Ishikawa (cell line): ENCODE results near the gene MCU.

ENCODE experiments used
- CEBPB ChIP-seq: IDR thresholded peaks from 2 replicates; pipeline ENCODE4 v1.6.1; 2012
- CREB1 ChIP-seq: IDR thresholded peaks from 2 replicates; pipeline ENCODE4 v1.6.1; 2012; ENCODE audit warnings: low read depth
- EGR1 ChIP-seq: IDR thresholded peaks from 2 replicates; pipeline ENCODE4 v1.6.1; 2012
- EP300 ChIP-seq: IDR thresholded peaks from 2 replicates; pipeline ENCODE4 v1.6.1; 2012; ENCODE audit warnings: borderline replicate concordance
- FOXM1 ChIP-seq: IDR thresholded peaks from 2 replicates; pipeline ENCODE4 v1.6.1; 2012; ENCODE audit warnings: low read depth, borderline replicate concordance
- NFIC ChIP-seq: IDR thresholded peaks from 2 replicates; pipeline ENCODE4 v1.6.1; 2012
- RAD21 ChIP-seq: IDR thresholded peaks from 2 replicates; pipeline ENCODE4 v1.6.1; 2012; ENCODE audit warnings: low read depth
- TAF1 ChIP-seq: IDR thresholded peaks from 2 replicates; pipeline ENCODE4 v1.6.1; 2012; ENCODE audit warnings: low read depth, mild to moderate bottlenecking
- TCF12 ChIP-seq: IDR thresholded peaks from 2 replicates; pipeline ENCODE4 v1.6.1; 2012; ENCODE audit warnings: low read depth
- TEAD4 ChIP-seq: IDR thresholded peaks from 2 replicates; pipeline ENCODE4 v1.6.1; 2012
- YY1 ChIP-seq: IDR thresholded peaks from 2 replicates; pipeline ENCODE4 v1.6.1; 2012; ENCODE audit warnings: low read depth
- ZBTB7A ChIP-seq: IDR thresholded peaks from 2 replicates; pipeline ENCODE4 v1.6.1; 2012; ENCODE audit warnings: low read depth
- TF ChIP-seq, protein P1 (sequence below): IDR thresholded peaks from 2 replicates; pipeline ENCODE4 v1.6.1; 2012; ENCODE audit warnings: low read depth, mild to moderate bottlenecking
- TF ChIP-seq, protein P2 (sequence below): IDR thresholded peaks from 2 replicates; pipeline ENCODE4 v1.6.1; 2012
- TF ChIP-seq, protein P3 (sequence below): IDR thresholded peaks from 2 replicates; pipeline ENCODE4 v1.6.1; 2012

The MCU gene

DNA sequence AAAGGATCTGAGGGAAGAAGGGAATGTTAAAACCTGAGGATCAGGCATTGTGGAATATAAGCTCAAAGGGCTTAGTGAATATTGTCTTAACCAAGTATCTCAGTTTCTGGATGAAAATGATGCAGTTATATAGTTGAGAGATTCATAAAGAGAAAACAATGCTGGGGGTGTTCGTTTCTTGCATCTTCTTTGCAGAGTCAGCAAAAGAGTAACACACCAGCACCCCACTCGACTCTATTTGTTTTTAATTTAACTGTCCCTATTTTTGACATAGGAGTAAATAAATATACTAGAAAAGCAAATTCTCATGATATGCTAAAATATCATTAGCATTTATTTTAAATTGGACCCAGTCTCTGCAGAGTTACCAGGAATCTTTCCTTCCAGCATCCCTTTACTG, 194.0 kb downstream of the MCU start:
- TF ChIP-seq, protein P1, sequence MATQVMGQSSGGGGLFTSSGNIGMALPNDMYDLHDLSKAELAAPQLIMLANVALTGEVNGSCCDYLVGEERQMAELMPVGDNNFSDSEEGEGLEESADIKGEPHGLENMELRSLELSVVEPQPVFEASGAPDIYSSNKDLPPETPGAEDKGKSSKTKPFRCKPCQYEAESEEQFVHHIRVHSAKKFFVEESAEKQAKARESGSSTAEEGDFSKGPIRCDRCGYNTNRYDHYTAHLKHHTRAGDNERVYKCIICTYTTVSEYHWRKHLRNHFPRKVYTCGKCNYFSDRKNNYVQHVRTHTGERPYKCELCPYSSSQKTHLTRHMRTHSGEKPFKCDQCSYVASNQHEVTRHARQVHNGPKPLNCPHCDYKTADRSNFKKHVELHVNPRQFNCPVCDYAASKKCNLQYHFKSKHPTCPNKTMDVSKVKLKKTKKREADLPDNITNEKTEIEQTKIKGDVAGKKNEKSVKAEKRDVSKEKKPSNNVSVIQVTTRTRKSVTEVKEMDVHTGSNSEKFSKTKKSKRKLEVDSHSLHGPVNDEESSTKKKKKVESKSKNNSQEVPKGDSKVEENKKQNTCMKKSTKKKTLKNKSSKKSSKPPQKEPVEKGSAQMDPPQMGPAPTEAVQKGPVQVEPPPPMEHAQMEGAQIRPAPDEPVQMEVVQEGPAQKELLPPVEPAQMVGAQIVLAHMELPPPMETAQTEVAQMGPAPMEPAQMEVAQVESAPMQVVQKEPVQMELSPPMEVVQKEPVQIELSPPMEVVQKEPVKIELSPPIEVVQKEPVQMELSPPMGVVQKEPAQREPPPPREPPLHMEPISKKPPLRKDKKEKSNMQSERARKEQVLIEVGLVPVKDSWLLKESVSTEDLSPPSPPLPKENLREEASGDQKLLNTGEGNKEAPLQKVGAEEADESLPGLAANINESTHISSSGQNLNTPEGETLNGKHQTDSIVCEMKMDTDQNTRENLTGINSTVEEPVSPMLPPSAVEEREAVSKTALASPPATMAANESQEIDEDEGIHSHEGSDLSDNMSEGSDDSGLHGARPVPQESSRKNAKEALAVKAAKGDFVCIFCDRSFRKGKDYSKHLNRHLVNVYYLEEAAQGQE, result no peak
- TF ChIP-seq TEAD4 (no peak), CREB1 (no peak), YY1 (no peak), TAF1 (no peak), TCF12 (no peak), CEBPB (no peak), EGR1 (no peak), FOXM1 (no peak), RAD21 (no peak)
- TF ChIP-seq, protein P2, sequence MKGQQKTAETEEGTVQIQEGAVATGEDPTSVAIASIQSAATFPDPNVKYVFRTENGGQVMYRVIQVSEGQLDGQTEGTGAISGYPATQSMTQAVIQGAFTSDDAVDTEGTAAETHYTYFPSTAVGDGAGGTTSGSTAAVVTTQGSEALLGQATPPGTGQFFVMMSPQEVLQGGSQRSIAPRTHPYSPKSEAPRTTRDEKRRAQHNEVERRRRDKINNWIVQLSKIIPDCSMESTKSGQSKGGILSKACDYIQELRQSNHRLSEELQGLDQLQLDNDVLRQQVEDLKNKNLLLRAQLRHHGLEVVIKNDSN, result no peak

DNA sequence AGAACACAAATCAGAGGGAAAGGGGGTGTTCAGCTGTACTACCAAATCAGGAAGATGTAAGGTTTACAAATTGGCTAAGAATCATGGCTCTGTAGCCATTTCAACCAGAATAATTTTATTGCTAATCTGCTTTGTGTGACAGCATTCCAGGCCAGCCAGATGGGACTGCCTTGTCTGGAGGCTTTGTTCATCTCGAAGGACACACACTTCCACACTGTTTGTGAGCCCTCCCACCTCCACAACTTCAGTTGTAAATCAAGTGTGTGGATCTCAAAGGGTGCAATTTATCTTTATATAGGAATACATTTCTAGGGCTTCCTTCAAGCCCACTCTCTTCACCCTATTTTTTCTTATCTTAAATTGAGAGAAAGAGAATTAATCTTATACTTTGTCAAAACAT, 194.7 kb downstream of the MCU start:
- no peak for TF ChIP-seq CREB1

DNA sequence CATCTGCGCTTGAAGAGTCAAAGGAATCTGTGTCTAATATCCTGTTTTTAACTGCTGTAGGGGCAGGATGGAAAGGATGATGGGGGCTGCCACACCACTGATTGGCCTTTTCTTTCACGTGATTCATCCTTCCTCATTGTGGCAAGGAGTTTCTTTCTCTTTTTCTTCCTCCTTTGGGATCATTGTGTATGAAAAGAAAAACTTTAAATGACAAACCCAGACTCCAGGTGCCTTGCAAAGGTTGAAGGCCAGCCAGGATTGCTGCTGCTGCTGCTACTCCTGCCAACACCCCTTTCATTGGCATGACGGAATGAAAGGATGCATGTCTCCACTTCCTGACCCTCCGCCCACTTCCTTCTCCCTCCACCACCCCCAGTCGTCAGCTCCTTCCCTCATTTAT, 195.1 kb downstream of the MCU start:
- no peak for TF ChIP-seq RAD21
- no peak for TF ChIP-seq TAF1
- no peak for TF ChIP-seq TEAD4
- no peak for TF ChIP-seq TCF12
- no peak for TF ChIP-seq EGR1
- no peak for TF ChIP-seq ZBTB7A
- TF ChIP-seq CREB1, result no peak
- no peak for TF ChIP-seq EP300

DNA sequence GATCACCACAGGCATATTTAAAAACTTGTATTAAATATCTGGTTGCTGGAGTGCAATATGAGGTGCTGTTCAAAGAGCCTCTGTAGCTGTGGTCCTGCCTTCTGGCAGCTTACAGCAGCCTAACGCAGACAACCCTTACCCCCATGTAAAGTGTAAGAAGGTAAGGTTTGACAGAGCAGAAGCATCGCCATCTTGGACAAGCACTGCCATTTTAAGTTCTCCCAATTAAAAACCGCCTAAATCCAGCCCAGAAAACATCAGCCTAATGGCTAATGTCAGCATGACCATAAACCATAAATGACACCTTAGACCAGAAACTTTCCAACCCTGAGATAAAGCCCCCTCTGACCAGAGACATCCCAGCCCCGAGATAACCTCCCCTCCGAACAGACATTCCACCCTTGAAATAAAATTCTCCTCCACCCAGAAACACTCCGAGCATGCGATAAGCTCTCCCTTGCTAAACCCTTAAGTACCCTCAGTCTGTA, 196.3 kb downstream of the MCU start:
- TF ChIP-seq FOXM1 (no peak), TAF1 (no peak)

DNA sequence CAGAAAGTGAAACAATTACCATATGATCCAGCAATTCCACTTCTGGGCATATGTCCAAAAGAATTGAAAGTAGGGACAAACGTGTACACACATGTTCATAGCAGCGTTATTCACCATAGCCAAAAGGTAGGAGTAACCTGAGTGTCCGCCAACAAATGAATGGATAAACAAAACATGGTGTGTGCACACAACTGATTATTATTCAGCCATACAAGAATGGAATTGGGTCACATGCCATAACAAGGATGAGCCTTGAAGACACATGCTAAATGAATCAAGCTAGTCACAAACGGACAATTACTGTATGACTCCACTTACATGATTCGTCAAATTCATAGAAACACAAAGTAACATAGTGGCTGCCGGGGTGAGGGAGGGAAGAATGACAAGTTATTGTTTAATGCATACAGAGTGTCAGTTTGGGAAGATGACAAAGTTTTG, 197.5 kb downstream of the MCU start:
- TF ChIP-seq EGR1 (no peak), EP300 (no peak), FOXM1 (no peak), TAF1 (no peak), YY1 (no peak), ZBTB7A (no peak), CREB1 (no peak), TEAD4 (no peak), TCF12 (no peak)
- TF ChIP-seq, protein P2, result no peak
- TF ChIP-seq, protein P1, result no peak

DNA sequence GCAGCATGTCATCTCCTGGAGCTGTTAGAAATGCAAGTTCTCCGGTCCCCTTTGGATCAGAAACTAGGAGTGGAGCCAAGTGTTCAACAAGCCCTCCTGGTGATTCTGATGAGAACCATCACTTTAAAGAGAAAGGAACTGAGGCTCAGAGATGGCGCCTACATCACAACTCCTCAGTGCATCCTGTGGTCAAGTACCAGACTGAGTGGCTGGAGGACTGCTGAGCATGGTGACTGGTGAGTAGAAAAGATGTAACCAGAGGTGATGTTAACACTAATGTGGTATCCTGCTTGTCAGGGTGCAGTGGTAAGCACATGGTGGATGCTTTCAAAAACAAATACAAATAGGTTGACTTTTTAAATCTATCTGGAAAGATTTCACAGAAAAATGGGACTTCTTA, 198.1 kb downstream of the MCU start:
- TF ChIP-seq, protein P3, sequence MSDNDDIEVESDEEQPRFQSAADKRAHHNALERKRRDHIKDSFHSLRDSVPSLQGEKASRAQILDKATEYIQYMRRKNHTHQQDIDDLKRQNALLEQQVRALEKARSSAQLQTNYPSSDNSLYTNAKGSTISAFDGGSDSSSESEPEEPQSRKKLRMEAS, result no peak
- no peak for TF ChIP-seq CEBPB
- no peak for TF ChIP-seq CREB1
- no peak for TF ChIP-seq NFIC
- TF ChIP-seq TEAD4, result no peak
- TF ChIP-seq, protein P2, result no peak
- no peak for TF ChIP-seq EGR1
- TF ChIP-seq YY1, result no peak
- no peak for TF ChIP-seq EP300
- no peak for TF ChIP-seq ZBTB7A
- no peak for TF ChIP-seq RAD21
- no peak for TF ChIP-seq TCF12
- no peak for TF ChIP-seq TAF1
- TF ChIP-seq FOXM1, result no peak
- TF ChIP-seq, protein P1, result no peak
